Loucy (cell line): ENCODE measurements around the gene TPST2.

ENCODE experiments used
- H2AFZ ChIP-seq: fragments of 200-600 bp; sonication (generic); 2 replicates; pipeline ENCODE4 v1.6.0; 2016; ENCODE audit warnings: antibody characterized with exemption, mild to moderate bottlenecking, low read length, moderate library complexity
- H3F3A ChIP-seq: fragments of 200-600 bp; 2 replicates; pipeline ENCODE4 v1.6.0; 2016; ENCODE audit warnings: antibody characterized with exemption, low read depth, mild to moderate bottlenecking
- H3K27me3 ChIP-seq: fragments of 200-600 bp; sonication (generic); 2 replicates; pipeline ENCODE4 v1.6.1; 2014; ENCODE audit warnings: low read length, mild to moderate bottlenecking; ENCODE audit not compliant: insufficient read depth, poor library complexity, severe bottlenecking
- H3K36me3 ChIP-seq: fragments of 200-600 bp; sonication (generic); 2 replicates; pipeline ENCODE4 v1.6.1; 2016; ENCODE audit warnings: low read length; ENCODE audit not compliant: insufficient read depth
- H3K4me1 ChIP-seq: fragments of 200-600 bp; sonication (generic); 2 replicates; pipeline ENCODE4 v1.5.1; 2014; ENCODE audit warnings: low read length, mild to moderate bottlenecking; ENCODE audit not compliant: insufficient read depth, poor library complexity, severe bottlenecking
- H3K4me2 ChIP-seq: fragments of 200-600 bp; sonication (generic); 2 replicates; pipeline ENCODE4 v1.6.0; 2014; ENCODE audit warnings: antibody characterized with exemption, low read length, low read depth, mild to moderate bottlenecking; ENCODE audit not compliant: poor library complexity, severe bottlenecking
- H3K4me3 ChIP-seq: fragments of 200-600 bp; sonication (generic); 2 replicates; pipeline ENCODE4 v1.5.1; 2014; ENCODE audit warnings: low read length, mild to moderate bottlenecking, mixed read lengths; ENCODE audit not compliant: poor library complexity, severe bottlenecking
- H3K79me2 ChIP-seq: fragments of 200-600 bp; sonication (generic); 2 replicates; pipeline ENCODE4 v1.6.1; 2014; ENCODE audit warnings: low read length; ENCODE audit not compliant: insufficient read depth
- H3K9ac ChIP-seq: fragments of 200-600 bp; sonication (generic); 2 replicates; pipeline ENCODE4 v1.6.0; 2014; ENCODE audit warnings: mild to moderate bottlenecking, low read depth, low read length, moderate library complexity; ENCODE audit not compliant: poor library complexity, severe bottlenecking
- H3K9me2 ChIP-seq: fragments of 200-600 bp; sonication (generic); replicated peaks from 2 replicates; pipeline ENCODE4 v1.6.1; 2016; ENCODE audit warnings: low read depth, low read length, mixed read lengths
- H3K9me3 ChIP-seq: fragments of 200-600 bp; sonication (generic); 2 replicates; pipeline ENCODE4 v1.6.1; 2014; ENCODE audit warnings: mild to moderate bottlenecking, antibody characterized with exemption, low read length, low read depth; ENCODE audit not compliant: insufficient read depth
- H4K20me1 ChIP-seq: fragments of 200-600 bp; sonication (generic); 2 replicates; pipeline ENCODE4 v1.6.0; 2014; ENCODE audit warnings: antibody characterized with exemption, low read length, mild to moderate bottlenecking; ENCODE audit not compliant: insufficient read depth, poor library complexity, severe bottlenecking
- EZH2phosphoT487 ChIP-seq: fragments of 200-600 bp; IDR thresholded peaks from 2 replicates; pipeline ENCODE4 v1.6.1; 2018; ENCODE audit warnings: antibody characterized with exemption, mild to moderate bottlenecking, moderate library complexity, borderline replicate concordance
- TF ChIP-seq, protein P1 (sequence below): fragments of 200-600 bp; sonication (generic); conservative IDR thresholded peaks from 2 replicates; pipeline ENCODE4 v1.5.1; 2014; ENCODE audit warnings: mild to moderate bottlenecking, antibody characterized with exemption, low read length

The TPST2 gene

DNA sequence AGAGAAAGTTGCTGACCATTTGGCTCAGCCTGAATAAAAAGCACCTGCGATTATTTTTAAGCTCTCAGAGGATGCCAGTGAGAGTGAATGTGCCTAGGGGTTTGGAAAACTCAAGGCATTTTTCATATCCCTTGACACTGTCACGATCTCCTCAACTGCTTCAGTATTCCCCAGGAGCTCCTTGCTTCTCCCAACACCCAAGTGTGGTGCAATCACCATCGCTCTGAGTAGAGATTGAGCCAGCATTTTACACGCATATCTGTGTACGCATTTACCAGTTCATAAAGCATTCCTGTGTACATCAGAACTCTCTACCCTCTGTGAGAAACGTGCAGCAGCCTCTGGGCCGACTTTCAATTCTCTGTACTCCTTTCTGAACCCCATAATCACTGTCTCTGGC is 104.9 kb downstream of the TPST2 start:
- no peaks in the 10 kb centered on the region for H4K20me1 ChIP-seq
- no peaks in the 10 kb centered on the region for H3K27me3 ChIP-seq
- peaks cover 58% of the 10 kb centered on the region for H3K4me1 ChIP-seq
- no peaks in the 10 kb centered on the region for H3K9me2 ChIP-seq
- no peaks in the 10 kb centered on the region for H3K9me3 ChIP-seq
- H3K79me2 ChIP-seq = peaks cover 62% of the 10 kb centered on the region
- peaks cover 21% of the 10 kb centered on the region; the same call in 1 of the 2 replicates for H3K36me3 ChIP-seq
- TF ChIP-seq, protein P1, sequence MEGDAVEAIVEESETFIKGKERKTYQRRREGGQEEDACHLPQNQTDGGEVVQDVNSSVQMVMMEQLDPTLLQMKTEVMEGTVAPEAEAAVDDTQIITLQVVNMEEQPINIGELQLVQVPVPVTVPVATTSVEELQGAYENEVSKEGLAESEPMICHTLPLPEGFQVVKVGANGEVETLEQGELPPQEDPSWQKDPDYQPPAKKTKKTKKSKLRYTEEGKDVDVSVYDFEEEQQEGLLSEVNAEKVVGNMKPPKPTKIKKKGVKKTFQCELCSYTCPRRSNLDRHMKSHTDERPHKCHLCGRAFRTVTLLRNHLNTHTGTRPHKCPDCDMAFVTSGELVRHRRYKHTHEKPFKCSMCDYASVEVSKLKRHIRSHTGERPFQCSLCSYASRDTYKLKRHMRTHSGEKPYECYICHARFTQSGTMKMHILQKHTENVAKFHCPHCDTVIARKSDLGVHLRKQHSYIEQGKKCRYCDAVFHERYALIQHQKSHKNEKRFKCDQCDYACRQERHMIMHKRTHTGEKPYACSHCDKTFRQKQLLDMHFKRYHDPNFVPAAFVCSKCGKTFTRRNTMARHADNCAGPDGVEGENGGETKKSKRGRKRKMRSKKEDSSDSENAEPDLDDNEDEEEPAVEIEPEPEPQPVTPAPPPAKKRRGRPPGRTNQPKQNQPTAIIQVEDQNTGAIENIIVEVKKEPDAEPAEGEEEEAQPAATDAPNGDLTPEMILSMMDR = no peak
- TF ChIP-seq EZH2phosphoT487 = no peak
- no peaks in the 10 kb centered on the region for H3F3A ChIP-seq
- H3K4me3 ChIP-seq = peak overlapping the region; percentile 97
- peak overlapping the region; percentile 80 for H3K4me2 ChIP-seq
- peak overlapping the region; percentile 96 for H3K9ac ChIP-seq
- H2AFZ ChIP-seq = no peak overlapping the region

DNA sequence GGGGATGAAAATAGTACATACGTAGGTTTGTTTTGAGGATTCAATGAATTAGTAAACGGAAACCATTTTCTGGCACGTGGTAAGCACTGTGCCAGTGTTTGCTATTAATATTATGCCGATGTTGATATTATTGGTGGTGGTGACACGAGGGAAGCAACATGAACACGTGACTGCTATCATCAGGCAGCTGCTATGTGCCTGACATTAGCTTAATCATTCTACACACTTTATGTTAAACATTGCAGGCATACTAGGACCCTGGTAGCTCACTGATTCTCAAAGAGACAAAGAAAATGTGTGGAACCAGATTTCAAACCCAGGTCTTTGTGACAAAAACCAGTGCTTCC is 105.6 kb downstream of the TPST2 start:
- no peaks in the 10 kb centered on the region for H3K9me3 ChIP-seq
- H3F3A ChIP-seq = no peaks in the 10 kb centered on the region
- no peaks in the 10 kb centered on the region for H4K20me1 ChIP-seq
- H3K9ac ChIP-seq = peak overlapping the region; percentile 96
- TF ChIP-seq EZH2phosphoT487 = no peak
- TF ChIP-seq, protein P1 = no peak
- peaks cover 14% of the 10 kb centered on the region; the same call in 1 of the 2 replicates for H3K36me3 ChIP-seq
- H3K9me2 ChIP-seq = no peaks in the 10 kb centered on the region
- H3K27me3 ChIP-seq = no peaks in the 10 kb centered on the region
- peaks cover 69% of the 10 kb centered on the region for H3K79me2 ChIP-seq
- H3K4me3 ChIP-seq = peak overlapping the region; percentile 97
- H2AFZ ChIP-seq = peak overlapping the region; percentile 56; the same call in 1 of the 2 replicates
- H3K4me1 ChIP-seq = peaks cover 60% of the 10 kb centered on the region
- peak overlapping the region; percentile 80 for H3K4me2 ChIP-seq

DNA sequence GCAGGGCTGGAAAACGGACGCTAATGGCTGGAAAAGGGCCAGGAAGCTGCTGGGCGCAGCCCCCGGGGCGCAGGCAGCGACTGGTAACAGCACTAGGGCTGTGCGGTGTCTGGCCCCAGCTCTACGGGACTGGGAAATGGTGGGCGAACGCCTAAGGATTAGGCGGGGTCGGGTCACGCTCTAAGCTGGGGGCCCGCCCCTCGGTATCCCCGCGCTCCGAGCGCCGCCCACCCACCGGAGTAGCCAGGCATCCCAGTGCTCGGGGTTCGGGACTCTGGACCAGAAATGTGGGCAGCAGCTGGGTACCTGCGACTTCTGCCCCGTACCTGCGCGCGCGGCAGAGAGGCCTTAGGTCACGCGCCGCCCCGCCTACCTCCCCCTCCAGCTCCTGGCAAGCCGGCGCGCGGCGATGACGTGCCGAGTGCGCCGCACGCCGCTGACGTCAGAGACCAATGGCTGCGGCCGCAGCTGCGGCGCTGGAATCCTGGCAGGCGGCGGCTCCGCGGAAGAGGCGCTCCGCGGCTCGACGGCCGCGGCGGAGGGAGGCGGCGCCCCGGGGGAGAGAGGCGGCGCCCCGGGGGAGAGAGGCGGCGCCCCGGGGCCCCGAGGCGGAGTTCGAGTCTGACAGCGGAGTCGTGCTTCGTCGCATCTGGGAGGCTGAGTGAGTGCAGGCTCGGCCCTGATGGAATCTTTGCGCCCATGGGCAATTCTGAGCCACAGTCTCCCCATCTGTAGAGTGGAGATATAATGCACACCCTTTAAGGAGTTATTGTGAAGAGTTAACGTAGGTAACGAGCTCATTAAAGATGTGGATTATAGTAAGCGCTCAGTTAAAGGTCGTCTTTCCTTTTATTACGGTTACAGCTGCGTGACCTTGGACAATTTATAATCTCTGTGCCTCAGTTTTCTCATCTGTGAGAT is 106.2 kb downstream of the TPST2 start, which contains the start of the genes HPS4 and SRRD:
Gene HPS4 (minus strand): TSS at position 345 of the 921 bp plus-strand sequence. CDS start 2,021 bp downstream, outside the sequence.
Gene SRRD (plus strand): TSS at position 439 of the 921 bp plus-strand sequence. CDS start 14 bp downstream, at position 453.
- Histone ChIP-seq H3K4me2 (peak within 1 kb of the TSS; percentile 82), H3K9me2 (no peaks in the 10 kb centered on the region), H3K79me2 (peaks cover 75% of the 10 kb centered on the region)

More for the DNA sequence above, 106.2 kb downstream of the TPST2 start, which contains the start of the genes HPS4 and SRRD:
- H3K36me3 ChIP-seq = peaks cover 8% of the 10 kb centered on the region; the same call in 1 of the 2 replicates
- peak within 1 kb of the TSS; percentile 97 for H3K4me3 ChIP-seq
- peak within 1 kb of the TSS; percentile 93 for H2AFZ ChIP-seq
- H3K9ac ChIP-seq = peak within 1 kb of the TSS; percentile 96
- H3K9me3 ChIP-seq = no peaks in the 10 kb centered on the region
- peaks cover 58% of the 10 kb centered on the region for H3K4me1 ChIP-seq
- TF ChIP-seq, protein P1 = no peak
- no peak for TF ChIP-seq EZH2phosphoT487
- H3K27me3 ChIP-seq = no peaks in the 10 kb centered on the region
- no peaks in the 10 kb centered on the region for H3F3A ChIP-seq
- H4K20me1 ChIP-seq = no peaks in the 10 kb centered on the region
